Measurements from ENCODE around the gene MICAL1. TPM values are rescaled to one million over a fixed set of nuclear protein-coding genes. Genes with fewer than 3 reads are reported as not detected.

The MICAL1 gene
- total RNA-seq, 1 donor = 26.1 TPM

GRCh38 chr6:109460161-109460829 is 4.7 kb upstream of the MICAL1 start:
- no peak for DNase-seq (ENCODE audit: insufficient read length, low spot score, missing footprints)
- Histone ChIP-seq H3K4me1 (ENCODE audit: insufficient read depth, low read length) (peaks cover 4% of the 10 kb centered on the region), H3K36me3 (ENCODE audit: insufficient read depth, low read length) (peaks cover 10% of the 10 kb centered on the region), H3K27ac (ENCODE audit: low read depth, low read length) (no peak overlapping the region), H3K4me2 (ENCODE audit: insufficient read depth, low read length) (no peak overlapping the region), H4K20me1 (ENCODE audit: insufficient read depth, low read length) (no peaks in the 10 kb centered on the region), H2AFZ (ENCODE audit: low read length) (no peak overlapping the region), H3K9me3 (ENCODE audit: low read depth, low read length) (no peaks in the 10 kb centered on the region), H3K79me2 (ENCODE audit: insufficient read depth, low read length) (no peaks in the 10 kb centered on the region), H3K27me3 (ENCODE audit: insufficient read depth, low read length) (no peaks in the 10 kb centered on the region), H3K4me3 (ENCODE audit: insufficient read depth, low read length) (no peak overlapping the region)
- TF ChIP-seq CTCF (IDR thresholded peaks at IDR 0.05; ENCODE audit: extremely low read depth, low read depth, low read length) = no peak

- peak; percentile 66 for DNase-seq (ENCODE audit: insufficient read length, low spot score, missing footprints)
- Histone ChIP-seq H3K4me2 (ENCODE audit: insufficient read depth, low read length) (no peak overlapping the region), H3K9me3 (ENCODE audit: low read depth, low read length) (no peaks in the 10 kb centered on the region), H3K27me3 (ENCODE audit: insufficient read depth, low read length) (no peaks in the 10 kb centered on the region), H3K79me2 (ENCODE audit: insufficient read depth, low read length) (no peaks in the 10 kb centered on the region), H3K36me3 (ENCODE audit: insufficient read depth, low read length) (no peaks in the 10 kb centered on the region), H3K4me1 (ENCODE audit: insufficient read depth, low read length) (peaks cover 4% of the 10 kb centered on the region), H3K27ac (ENCODE audit: low read depth, low read length) (no peak overlapping the region), H3K4me3 (ENCODE audit: insufficient read depth, low read length) (no peak overlapping the region), H2AFZ (ENCODE audit: low read length) (no peak overlapping the region), H4K20me1 (ENCODE audit: insufficient read depth, low read length) (no peaks in the 10 kb centered on the region)
- no peak for TF ChIP-seq CTCF (IDR thresholded peaks at IDR 0.05; ENCODE audit: extremely low read depth, low read depth, low read length)
Measured at GRCh38 chr6:109458774-109459531, 3.4 kb upstream of the MICAL1 start.

- H3K4me1 ChIP-seq (ENCODE audit: insufficient read depth, low read length) = peaks cover 4% of the 10 kb centered on the region
- H3K36me3 ChIP-seq (ENCODE audit: insufficient read depth, low read length) = no peaks in the 10 kb centered on the region
- no peak overlapping the region for H3K27ac ChIP-seq (ENCODE audit: low read depth, low read length)
- no peaks in the 10 kb centered on the region for H3K27me3 ChIP-seq (ENCODE audit: insufficient read depth, low read length)
- H3K79me2 ChIP-seq (ENCODE audit: insufficient read depth, low read length) = no peaks in the 10 kb centered on the region
- H4K20me1 ChIP-seq (ENCODE audit: insufficient read depth, low read length) = no peaks in the 10 kb centered on the region
- no peak overlapping the region for H3K4me2 ChIP-seq (ENCODE audit: insufficient read depth, low read length)
- H2AFZ ChIP-seq (ENCODE audit: low read length) = no peak overlapping the region
- no peaks in the 10 kb centered on the region for H3K9me3 ChIP-seq (ENCODE audit: low read depth, low read length)
- no peak overlapping the region for H3K4me3 ChIP-seq (ENCODE audit: insufficient read depth, low read length)
- DNase-seq (ENCODE audit: insufficient read length, low spot score, missing footprints) = no peak
- TF ChIP-seq CTCF (IDR thresholded peaks at IDR 0.05; ENCODE audit: extremely low read depth, low read depth, low read length) = no peak
Measured at GRCh38 chr6:109457562-109457996, 2.0 kb upstream of the MICAL1 start.

Data from osteoblast (primary cell).